Gastroesophageal sphincter (tissue), 4 donors: ENCODE data around the gene EPB41L4A. TPM values are rescaled to one million over a fixed set of nuclear protein-coding genes. Genes with fewer than 3 reads are reported as not detected.
"Not testable (repeated sequence)": the region's sequence is repeated elsewhere in the genome, so short reads cannot be mapped to it uniquely, and the experiment has no call there.

Source experiments
- ATAC-seq: fragments of 150-250 bp; one replicate; pipeline ENCODE4 v1.9.1; 2016; ENCODE audit warnings: mild to moderate bottlenecking, moderate library complexity
- H3K27ac ChIP-seq, 4 donors: fragments of 200-600 bp; sonication (generic) in 3 of 4; 1 replicate in 3 of 4; 2 replicates in 1 of 4; pipeline ENCODE4 v1.5.1; 2016 to 2019
- H3K27me3 ChIP-seq: fragments of 200-600 bp; sonication (generic); one replicate; pipeline ENCODE4 v1.5.1; 2019
- H3K36me3 ChIP-seq, 2 donors: fragments of 200-600 bp; sonication (generic); one replicate each; pipeline ENCODE4 v1.5.1; 2019; ENCODE audit warnings: control low read depth in 1 of 2
- H3K4me1 ChIP-seq, 3 donors: fragments of 200-600 bp; sonication (generic); 1 replicate in 2 of 3; 2 replicates in 1 of 3; pipeline ENCODE4 v1.5.1; 2016 to 2019; ENCODE audit warnings: control low read depth in 2 of 3
- H3K4me3 ChIP-seq, 2 donors: fragments of 200-600 bp; sonication (generic); one replicate each; pipeline ENCODE4 v1.5.1; 2019; ENCODE audit warnings: mild to moderate bottlenecking in 1 of 2, moderate library complexity in 1 of 2
- H3K9me3 ChIP-seq, 3 donors: fragments of 200-600 bp; sonication (generic); one replicate each; pipeline ENCODE4 v1.5.1; 2017 to 2019; ENCODE audit warnings: control low read depth in 2 of 3
- CTCF ChIP-seq, 4 experiments: fragments of 200-600 bp in 2 of 4; fragments of 450-650 bp in 2 of 4; sonication (generic) in 1 of 4; IDR thresholded peaks; one replicate each; pipeline ENCODE4 v1.5.1; 2017 to 2019; ENCODE audit warnings: antibody characterized with exemption in 4 of 4, mild to moderate bottlenecking in 2 of 4, moderate library complexity in 2 of 4
- EP300 ChIP-seq: sonication (generic); formaldehyde crosslinking; IDR thresholded peaks from one replicate; pipeline ENCODE4 v1.6.1; 2017; ENCODE audit warnings: antibody characterized with exemption, mild to moderate bottlenecking
- POLR2A ChIP-seq, 2 donors: fragments of 450-650 bp; IDR thresholded peaks; one replicate each; pipeline ENCODE4 v1.6.1; 2017; ENCODE audit warnings: antibody characterized with exemption in 2 of 2, mild to moderate bottlenecking in 2 of 2, moderate library complexity in 1 of 2
- POLR2AphosphoS5 ChIP-seq: sonication (generic); formaldehyde crosslinking; IDR thresholded peaks from one replicate; pipeline ENCODE4 v1.6.1; 2017; ENCODE audit warnings: antibody characterized with exemption
- WGBS, 2 donors: methylation state at CpG; one replicate each; pipeline ENCODE4 v1.1.5; 2018; ENCODE audit warnings: low coverage in 1 of 2; 5-methylcytosine and 5-hydroxymethylcytosine counted together
- total RNA-seq, 4 donors: library from RNA; depleted of rRNA; stranded (reverse); fragments of >200 nt; gene quantifications; one replicate each; pipeline ENCODE4 v1.1.0, GENCODE V29; 2016

The EPB41L4A gene
- total RNA-seq, 4 donors from 2014 or later, result 4.3 to 28.7 (median 12.6) TPM

DNA sequence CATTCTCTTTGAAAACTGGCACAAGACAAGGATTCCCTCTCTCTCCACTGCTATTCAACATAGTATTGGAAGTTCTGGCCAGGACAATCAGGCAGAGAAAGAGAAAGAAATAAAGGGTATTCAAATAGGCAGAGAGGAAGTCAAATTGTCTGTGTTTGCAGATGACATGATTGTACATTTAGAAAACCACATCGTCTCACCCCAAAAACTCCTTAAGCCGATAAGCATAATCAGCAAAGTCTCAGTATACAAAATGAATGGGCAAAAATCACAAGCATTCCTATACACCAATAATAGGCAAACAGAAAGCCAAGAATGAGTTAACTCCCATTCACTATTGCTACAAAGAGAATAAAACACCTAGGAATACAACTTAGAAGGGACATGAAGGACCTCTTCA, 21.0 kb upstream of the EPB41L4A start:
- Histone ChIP-seq H3K4me1 (no peaks in the 10 kb centered on the region), H3K27ac (no peak overlapping the region), H3K27me3 (peaks cover 13% of the 10 kb centered on the region), H3K4me3 (no peak overlapping the region), H3K36me3 (no peaks in the 10 kb centered on the region), H3K9me3 (peaks cover 0 to 9% (median 0%) of the 10 kb centered on the region in 3 donors)
- no peak for TF ChIP-seq POLR2A (IDR thresholded peaks at IDR 0.05)
- TF ChIP-seq EP300, result no peak
- TF ChIP-seq CTCF (IDR thresholded peaks at IDR 0.05), result no peak
- no peak for TF ChIP-seq POLR2AphosphoS5
- no peak for ATAC-seq
- WGBS, 2 donors, result 94 to 100% methylated on average over 1 to 2 of the region's 2 CpGs

DNA sequence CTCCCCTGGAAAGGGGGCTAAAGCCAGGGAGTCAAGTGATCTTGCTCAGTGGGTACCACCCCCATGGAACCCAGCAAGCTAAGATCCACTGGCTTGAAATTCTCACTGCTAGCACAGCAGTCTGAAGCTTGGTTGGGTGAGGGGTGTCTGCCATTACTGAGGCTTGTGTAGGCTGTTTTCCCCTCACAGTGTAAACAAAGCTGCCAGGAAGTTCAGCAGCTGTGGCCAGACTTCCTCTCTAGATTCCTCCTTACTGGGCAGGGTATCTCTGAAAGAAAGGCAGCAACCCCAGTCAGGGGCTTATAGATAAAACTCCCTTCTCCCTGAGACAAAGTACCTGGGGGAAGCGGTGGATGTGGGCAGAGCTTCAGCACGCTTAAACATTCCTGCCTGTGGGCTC, 17.1 kb upstream of the EPB41L4A start:
- H3K36me3 ChIP-seq, result no peaks in the 10 kb centered on the region
- H3K27me3 ChIP-seq, result peaks cover 13% of the 10 kb centered on the region
- WGBS, 2 donors, result 40% methylated on average over 2 of the region's 2 CpGs; no CpG with 5 or more reads in 1 of the 2 donors
- TF ChIP-seq POLR2A (IDR thresholded peaks at IDR 0.05) (no peak), EP300 (no peak), CTCF (IDR thresholded peaks at IDR 0.05) (no peak), POLR2AphosphoS5 (no peak)
- H3K4me1 ChIP-seq, result no peaks in the 10 kb centered on the region
- no peak overlapping the region for H3K4me3 ChIP-seq
- H3K9me3 ChIP-seq, result peaks cover 0 to 9% (median 0%) of the 10 kb centered on the region in 3 donors
- no peak for ATAC-seq
- no peak overlapping the region for H3K27ac ChIP-seq

GRCh38 chr5:112434641-112435040, 15.6 kb upstream of the EPB41L4A start:
- H3K9me3 ChIP-seq, result no peaks in the 10 kb centered on the region
- H3K4me1 ChIP-seq, result no peaks in the 10 kb centered on the region
- H3K4me3 ChIP-seq, result no peak overlapping the region
- peaks cover 13% of the 10 kb centered on the region for H3K27me3 ChIP-seq
- WGBS, 2 donors, result 0 to 13% methylated on average over 1 of the region's 1 CpG
- no peak for ATAC-seq
- no peak overlapping the region for H3K27ac ChIP-seq
- no peaks in the 10 kb centered on the region for H3K36me3 ChIP-seq
- no peak for TF ChIP-seq POLR2A (IDR thresholded peaks at IDR 0.05)
- no peak for TF ChIP-seq EP300
- TF ChIP-seq CTCF (IDR thresholded peaks at IDR 0.05), result no peak

GRCh38 chr5:112426202-112426601, 7.1 kb upstream of the EPB41L4A start:
- not testable (repeated sequence) for H3K9me3 ChIP-seq, ATAC-seq, H3K27me3 ChIP-seq, H3K4me1 ChIP-seq, H3K4me3 ChIP-seq, H3K27ac ChIP-seq, H3K36me3 ChIP-seq
- WGBS, 2 donors, result 87 to 90% methylated on average over 3 of the region's 3 CpGs

GRCh38 chr5:112419986-112420864, 1.1 kb upstream of the EPB41L4A start:
- H3K4me3 ChIP-seq, result peak overlapping the region; percentile 81 to 93
- H3K27me3 ChIP-seq, result no peaks in the 10 kb centered on the region
- 16 to 21% methylated on average over 6 to 7 of the region's 64 CpGs for WGBS, 2 donors
- H3K4me1 ChIP-seq, result peaks cover 0 to 17% (median 6%) of the 10 kb centered on the region in 3 donors
- no peaks in the 10 kb centered on the region for H3K36me3 ChIP-seq
- TF ChIP-seq POLR2A (IDR thresholded peaks at IDR 0.05) (peak in 1 of 2 donors; percentile 9), EP300 (no peak), POLR2AphosphoS5 (peak; percentile 24), CTCF (IDR thresholded peaks at IDR 0.05) (peak; percentile 80 to 94 (median 84))
- H3K9me3 ChIP-seq, result no peaks in the 10 kb centered on the region
- peak overlapping the region in 3 of 4 donors; percentile 82 to 88 (median 85) for H3K27ac ChIP-seq
- peak; percentile 93 for ATAC-seq
